GM18517 (cell line): ENCODE data around the gene KCND2.
"Not testable (repeated sequence)": the region's sequence is repeated elsewhere in the genome, so short reads cannot be mapped to it uniquely, and the experiment has no call there.

ENCODE experiments used
- ATAC-seq: cut with Tn5 transposase; IDR thresholded peaks from one replicate; pipeline ENCODE4 v1.9.1; 2021; ENCODE audit warnings: mild to moderate bottlenecking, moderate library complexity; ENCODE audit not compliant: unreplicated experiment

Gene KCND2

GRCh38 chr7:120735791-120736190 is 462.8 kb downstream of the KCND2 start:
- ATAC-seq, result no peak

GRCh38 chr7:120738816-120739215 is 465.8 kb downstream of the KCND2 start:
- no peak for ATAC-seq

GRCh38 chr7:120740348-120740747 is 467.4 kb downstream of the KCND2 start:
- no peak for ATAC-seq

- no peak for ATAC-seq
Measured at GRCh38 chr7:120741371-120742042, 468.5 kb downstream of the KCND2 start.

- no peak for ATAC-seq
Measured at GRCh38 chr7:120742372-120742771, 469.4 kb downstream of the KCND2 start.

GRCh38 chr7:120743128-120743527 is 470.2 kb downstream of the KCND2 start:
- ATAC-seq, result no peak

- peak; percentile 50 for ATAC-seq
Measured at GRCh38 chr7:120760050-120760449, 487.1 kb downstream of the KCND2 start.

GRCh38 chr7:120760851-120761250 is 487.9 kb downstream of the KCND2 start:
- no peak for ATAC-seq

- ATAC-seq, result no peak
Measured at GRCh38 chr7:120770206-120770605, 497.2 kb downstream of the KCND2 start.

- no peak for ATAC-seq
Measured at GRCh38 chr7:120774481-120774880, 501.5 kb downstream of the KCND2 start.

GRCh38 chr7:120775755-120776154 is 502.8 kb downstream of the KCND2 start:
- ATAC-seq, result no peak

GRCh38 chr7:120779078-120779477 is 506.1 kb downstream of the KCND2 start:
- ATAC-seq, result not testable (repeated sequence)

- ATAC-seq, result not testable (repeated sequence)
Measured at GRCh38 chr7:120780451-120780850, 507.5 kb downstream of the KCND2 start.

- no peak for ATAC-seq
Measured at GRCh38 chr7:120780938-120781337, 508.0 kb downstream of the KCND2 start.

- ATAC-seq, result not testable (repeated sequence)
Measured at GRCh38 chr7:120781924-120782323, 508.9 kb downstream of the KCND2 start.

GRCh38 chr7:120783273-120783672 is 510.3 kb downstream of the KCND2 start:
- ATAC-seq, result no peak

- no peak for ATAC-seq
Measured at GRCh38 chr7:120783721-120784120, 510.7 kb downstream of the KCND2 start.

- ATAC-seq, result no peak
Measured at GRCh38 chr7:120785095-120785494, 512.1 kb downstream of the KCND2 start.

GRCh38 chr7:120792091-120792860 is 519.3 kb downstream of the KCND2 start:
- ATAC-seq, result peak; percentile 85

- no peak for ATAC-seq
Measured at GRCh38 chr7:120792861-120793130, 519.8 kb downstream of the KCND2 start.

- ATAC-seq, result no peak
Measured at GRCh38 chr7:120793213-120793936, 520.4 kb downstream of the KCND2 start.
